HEK293T (cell line): ENCODE results near the gene SLC25A21.

Source experiments
- CTCF ChIA-PET: fragments of 350-600 bp; formaldehyde crosslinking; extraction: SDS; loops from one replicate; lab custom pipeline; 2021; ENCODE audit warnings: antibody characterized with exemption, inconsistent platforms; lab: Yijun Ruan, JAX
- POLR2A ChIA-PET: fragments of 350-600 bp; formaldehyde crosslinking; extraction: SDS; loops from one replicate; lab custom pipeline; 2020; ENCODE audit warnings: antibody characterized with exemption, inconsistent platforms; lab: Yijun Ruan, JAX
- DNase-seq: peaks from one replicate; pipeline ENCODE4 v3.0.0; 2012; ENCODE audit warnings: mixed read lengths; ENCODE audit errors: extremely low spot score
- ARNT ChIP-seq: fragments of 450-650 bp; IDR thresholded peaks from 2 replicates; pipeline ENCODE4 v1.6.1; 2017; ENCODE audit warnings: mild to moderate bottlenecking
- BHLHE40 ChIP-seq: fragments of 450-650 bp; IDR thresholded peaks from 2 replicates; pipeline ENCODE4 v1.6.1; 2016; ENCODE audit warnings: mild to moderate bottlenecking, moderate library complexity, borderline replicate concordance
- CTBP1 ChIP-seq: fragments of 450-650 bp; IDR thresholded peaks from 2 replicates; pipeline ENCODE4 v1.6.1; 2016; ENCODE audit warnings: borderline replicate concordance
- ELF4 ChIP-seq: fragments of 450-650 bp; IDR thresholded peaks from 2 replicates; pipeline ENCODE4 v1.6.1; 2017; ENCODE audit warnings: antibody characterized with exemption
- FOXA1 ChIP-seq: fragments of 450-650 bp; IDR thresholded peaks from 2 replicates; pipeline ENCODE4 v1.6.1; 2016; ENCODE audit warnings: mild to moderate bottlenecking
- FOXK2 ChIP-seq: fragments of 450-650 bp; IDR thresholded peaks from 2 replicates; pipeline ENCODE4 v1.6.1; 2016; ENCODE audit warnings: mild to moderate bottlenecking
- FOXM1 ChIP-seq: fragments of 450-650 bp; IDR thresholded peaks from 2 replicates; pipeline ENCODE4 v1.6.1; 2017; ENCODE audit warnings: mild to moderate bottlenecking, borderline replicate concordance
- HDGF ChIP-seq: fragments of 450-650 bp; IDR thresholded peaks from 2 replicates; pipeline ENCODE4 v1.6.1; 2017; ENCODE audit warnings: antibody characterized with exemption, borderline replicate concordance
- L3MBTL2 ChIP-seq: fragments of 450-650 bp; conservative IDR thresholded peaks from 2 replicates; pipeline ENCODE4 v1.6.1; 2016; ENCODE audit warnings: mild to moderate bottlenecking
- LEF1 ChIP-seq: fragments of 450-650 bp; IDR thresholded peaks from 2 replicates; pipeline ENCODE4 v1.6.1; 2017; ENCODE audit warnings: mild to moderate bottlenecking, borderline replicate concordance
- NFRKB ChIP-seq: fragments of 450-650 bp; IDR thresholded peaks from 2 replicates; pipeline ENCODE4 v1.6.1; 2016; ENCODE audit warnings: mild to moderate bottlenecking, moderate library complexity
- PKNOX1 ChIP-seq: fragments of 450-650 bp; IDR thresholded peaks from 2 replicates; pipeline ENCODE4 v1.6.1; 2016
- SP1 ChIP-seq: fragments of 450-650 bp; IDR thresholded peaks from 2 replicates; pipeline ENCODE4 v1.6.1; 2017
- SUZ12 ChIP-seq: fragments of 450-650 bp; IDR thresholded peaks from 2 replicates; pipeline ENCODE4 v1.6.1; 2016; ENCODE audit warnings: mild to moderate bottlenecking
- TARDBP ChIP-seq: fragments of 450-650 bp; IDR thresholded peaks from 2 replicates; pipeline ENCODE4 v1.6.1; 2016
- ZNF384 ChIP-seq: fragments of 450-650 bp; IDR thresholded peaks from 2 replicates; pipeline ENCODE4 v1.6.1; 2016

SLC25A21 gene

GRCh38 chr14:37057776-37058175 is 114.6 kb downstream of the SLC25A21 start:
- ChIA-PET CTCF (no interaction called here), POLR2A (no interaction called here)
- DNase-seq = no peak
- no peak for TF ChIP-seq ZNF384

GRCh38 chr14:37056473-37056872 is 115.9 kb downstream of the SLC25A21 start:
- peak; percentile 56 for DNase-seq
- TF ChIP-seq ARNT = no peak
- peak; percentile 58 for TF ChIP-seq PKNOX1
- CTCF ChIA-PET = no interaction called here
- POLR2A ChIA-PET = no interaction called here

- ChIA-PET CTCF (interaction anchor here (0.9 kb wide), 1 partner anchor 34 kb away, joined by 4 read pairs; no protein-coding TSS in a partner anchor), POLR2A (no interaction called here)
- peak; percentile 34 for DNase-seq
- TF ChIP-seq PKNOX1 (no peak), NFRKB (no peak), FOXA1 (no peak), LEF1 (no peak), CTBP1 (no peak), HDGF (no peak), SP1 (no peak), TARDBP (no peak), SUZ12 (no peak), ZNF384 (no peak)
Measured at GRCh38 chr14:37054869-37055268, 117.5 kb downstream of the SLC25A21 start.

GRCh38 chr14:37054144-37054543 is 118.3 kb downstream of the SLC25A21 start:
- CTCF ChIA-PET = interaction anchor here (0.6 to 0.9 kb wide), 2 partner anchors 33 to 150 kb away, joined by 4 to 5 read pairs; no protein-coding TSS in a partner anchor
- POLR2A ChIA-PET = no interaction called here
- TF ChIP-seq ARNT (no peak), FOXA1 (no peak), FOXK2 (no peak), SP1 (no peak), BHLHE40 (no peak), LEF1 (no peak), HDGF (no peak)
- DNase-seq = no peak

GRCh38 chr14:37051680-37052079 is 120.7 kb downstream of the SLC25A21 start:
- ChIA-PET POLR2A (no interaction called here), CTCF (no interaction called here)
- DNase-seq = no peak
- TF ChIP-seq NFRKB = no peak
- no peak for TF ChIP-seq FOXA1
- no peak for TF ChIP-seq SUZ12
- TF ChIP-seq FOXK2 = no peak
- TF ChIP-seq PKNOX1 = no peak
- TF ChIP-seq TARDBP = no peak
- no peak for TF ChIP-seq FOXM1
- TF ChIP-seq ZNF384 = no peak

GRCh38 chr14:37051153-37051552 is 121.3 kb downstream of the SLC25A21 start:
- CTCF ChIA-PET = no interaction called here

More at GRCh38 chr14:37051153-37051552, 121.3 kb downstream of the SLC25A21 start:
- DNase-seq = no peak
- POLR2A ChIA-PET = no interaction called here
- no peak for TF ChIP-seq FOXK2
- TF ChIP-seq HDGF = no peak
- TF ChIP-seq L3MBTL2 = no peak
- TF ChIP-seq SP1 = no peak
- no peak for TF ChIP-seq PKNOX1
- TF ChIP-seq FOXA1 = no peak
- TF ChIP-seq BHLHE40 = no peak
- TF ChIP-seq CTBP1 = no peak
- no peak for TF ChIP-seq SUZ12
- no peak for TF ChIP-seq TARDBP
- TF ChIP-seq NFRKB = no peak
- TF ChIP-seq LEF1 = no peak
- TF ChIP-seq ARNT = no peak
- no peak for TF ChIP-seq FOXM1
- no peak for TF ChIP-seq ELF4
- no peak for TF ChIP-seq ZNF384
